Common myeloid progenitor, CD34-positive (primary cell): ENCODE results near the gene WFDC1.

ENCODE experiments used
- CTCF ChIA-PET: fragments of 350-600 bp; sonication (Branson Sonifier 250); formaldehyde crosslinking; loops from one replicate; lab custom pipeline; 2021; ENCODE audit warnings: antibody characterized with exemption; lab: Charles Lee
- POLR2A ChIA-PET: fragments of 350-600 bp; sonication (Branson Sonifier 250); formaldehyde crosslinking; loops from one replicate; lab custom pipeline; 2021; ENCODE audit warnings: antibody characterized with exemption; lab: Charles Lee
- DNase-seq, 3 donors: peaks; one replicate each; pipeline versions ENCODE4 v3.0.0 to v3.0.0-alpha.2; 2013
- H3K27ac ChIP-seq, 2 experiments: 1 replicate in 1 of 2; 2 replicates in 1 of 2; pipeline ENCODE4 v1.7.0; 2013; ENCODE audit warnings: inconsistent platforms in 2 of 2, low read length in 2 of 2, mild to moderate bottlenecking in 2 of 2, low read depth in 1 of 2, moderate library complexity in 1 of 2; ENCODE audit not compliant: severe bottlenecking in 2 of 2, insufficient read depth in 1 of 2, poor library complexity in 1 of 2
- H3K27me3 ChIP-seq, 5 experiments: replicated peaks in 2 of 5; 1 replicate in 3 of 5; 2 replicates in 2 of 5; pipeline versions ENCODE4 v1.6.1 to v1.7.0; 2013; ENCODE audit warnings: low read length in 4 of 5, mild to moderate bottlenecking in 2 of 5, moderate library complexity in 2 of 5, inconsistent platforms in 1 of 5; ENCODE audit not compliant: insufficient read depth in 5 of 5, control insufficient read depth in 4 of 5
- H3K36me3 ChIP-seq, 4 experiments: 1 replicate in 2 of 4; 2 replicates in 2 of 4; pipeline versions ENCODE4 v1.6.1 to v1.7.0; 2013; ENCODE audit warnings: low read length in 3 of 4, control low read depth in 1 of 4, mild to moderate bottlenecking in 1 of 4; ENCODE audit not compliant: control insufficient read depth in 4 of 4, insufficient read depth in 4 of 4
- H3K4me1 ChIP-seq, 4 experiments: 1 replicate in 3 of 4; 2 replicates in 1 of 4; pipeline versions ENCODE4 v1.6.1 to v1.7.1; 2013; ENCODE audit warnings: low read length in 3 of 4, mild to moderate bottlenecking in 3 of 4, control low read depth in 1 of 4, inconsistent platforms in 1 of 4, moderate library complexity in 1 of 4; ENCODE audit not compliant: control insufficient read depth in 4 of 4, insufficient read depth in 4 of 4; ENCODE audit errors: control extremely low read depth in 1 of 4
- H3K4me3 ChIP-seq, 7 experiments: 1 replicate in 4 of 7; 2 replicates in 3 of 7; pipeline versions ENCODE4 v1.5.1 to v1.7.0; 2013; ENCODE audit warnings: mild to moderate bottlenecking in 7 of 7, low read length in 6 of 7, moderate library complexity in 6 of 7, inconsistent platforms in 2 of 7, low read depth in 2 of 7, control low read depth in 1 of 7; ENCODE audit not compliant: insufficient read depth in 4 of 7, control insufficient read depth in 1 of 7; ENCODE audit errors: extremely low read depth in 1 of 7
- H3K9me3 ChIP-seq, 5 experiments: 1 replicate in 4 of 5; 2 replicates in 1 of 5; pipeline versions ENCODE4 v1.6.1 to v1.7.1; 2013; ENCODE audit warnings: low read length in 4 of 5, mild to moderate bottlenecking in 2 of 5, inconsistent platforms in 1 of 5, low read depth in 1 of 5, moderate library complexity in 1 of 5; ENCODE audit not compliant: control insufficient read depth in 4 of 5, insufficient read depth in 2 of 5; ENCODE audit errors: control extremely low read depth in 1 of 5
- WGBS: methylation state at CpG from one replicate; pipeline ENCODE4 v1.1.5; 2013; ENCODE audit not compliant: insufficient coverage; 5-methylcytosine and 5-hydroxymethylcytosine counted together

WFDC1 gene

GRCh38 chr16:84253173-84253572, 41.5 kb upstream of the WFDC1 start:
- WGBS, result 67% methylated on average over 3 of the region's 4 CpGs
- ChIA-PET POLR2A (no interaction called here), CTCF (no interaction called here)
- Histone ChIP-seq H3K27ac (no peak overlapping the region), H3K4me3 (no peak overlapping the region), H3K4me1 (no peaks in the 10 kb centered on the region), H3K9me3 (peaks cover 0 to 6% (median 0%) of the 10 kb centered on the region in 5 experiments), H3K36me3 (no peaks in the 10 kb centered on the region), H3K27me3 (peaks cover 0 to 22% (median 11%) of the 10 kb centered on the region in 5 experiments)
- DNase-seq, result no peak

GRCh38 chr16:84254062-84254461, 40.6 kb upstream of the WFDC1 start:
- CTCF ChIA-PET, result no interaction called here
- no peak for DNase-seq

DNA sequence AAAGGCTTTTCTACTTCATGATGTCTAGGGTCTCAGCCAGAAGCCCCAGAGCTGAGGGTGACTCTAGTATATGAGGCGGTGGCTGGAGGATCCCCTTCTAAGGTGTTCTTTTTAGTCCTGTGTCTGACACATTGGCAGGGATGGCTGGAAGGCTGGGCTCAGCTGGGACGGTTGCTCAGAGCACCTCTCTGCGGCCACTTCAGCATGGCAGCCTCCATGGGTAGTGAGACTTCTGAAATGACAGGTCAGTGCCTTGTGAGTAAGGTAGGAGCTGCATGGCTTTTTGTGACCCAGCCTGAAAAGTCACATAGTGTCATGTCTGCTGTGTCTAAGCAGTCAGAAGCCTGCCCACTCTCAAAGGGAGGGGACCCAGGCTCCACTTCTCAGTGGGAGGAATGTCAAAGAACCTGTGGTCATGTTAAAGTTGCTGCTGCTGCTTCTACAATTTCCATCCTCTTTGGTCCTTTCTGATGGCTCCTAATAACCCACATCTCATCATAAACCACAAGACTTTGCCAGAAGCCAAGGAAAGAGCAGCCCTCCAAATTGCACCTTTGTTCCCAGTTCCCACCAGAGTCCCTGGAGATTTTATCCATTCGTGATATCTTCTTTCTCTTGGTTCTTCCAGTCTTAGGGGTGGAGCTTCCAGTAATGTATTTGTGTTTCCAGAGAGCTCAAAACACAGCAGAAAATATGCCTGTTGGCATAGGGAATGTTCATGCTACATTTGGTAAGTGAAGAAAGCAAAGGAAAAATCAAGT, 39.4 kb upstream of the WFDC1 start:
- POLR2A ChIA-PET, result no interaction called here
- CTCF ChIA-PET, result no interaction called here
- H3K27ac ChIP-seq, result no peak overlapping the region
- H3K9me3 ChIP-seq, result peaks cover 0 to 9% (median 2%) of the 10 kb centered on the region in 5 experiments
- H3K36me3 ChIP-seq, result no peaks in the 10 kb centered on the region
- no peak for DNase-seq
- 92% methylated on average over 2 of the region's 4 CpGs for WGBS
- H3K4me1 ChIP-seq, result no peaks in the 10 kb centered on the region
- H3K27me3 ChIP-seq, result peaks cover 0 to 22% (median 11%) of the 10 kb centered on the region in 5 experiments
- no peak overlapping the region for H3K4me3 ChIP-seq

More at GRCh38 chr16:84254062-84254461, 40.6 kb upstream of the WFDC1 start:
- POLR2A ChIA-PET, result no interaction called here
- H3K36me3 ChIP-seq, result no peaks in the 10 kb centered on the region
- H3K27me3 ChIP-seq, result peaks cover 0 to 26% (median 14%) of the 10 kb centered on the region in 5 experiments
- H3K4me1 ChIP-seq, result no peaks in the 10 kb centered on the region
- 78% methylated on average over 3 of the region's 4 CpGs for WGBS
- H3K4me3 ChIP-seq, result no peak overlapping the region
- H3K9me3 ChIP-seq, result peaks cover 0 to 9% (median 2%) of the 10 kb centered on the region in 5 experiments
- H3K27ac ChIP-seq, result no peak overlapping the region

DNA sequence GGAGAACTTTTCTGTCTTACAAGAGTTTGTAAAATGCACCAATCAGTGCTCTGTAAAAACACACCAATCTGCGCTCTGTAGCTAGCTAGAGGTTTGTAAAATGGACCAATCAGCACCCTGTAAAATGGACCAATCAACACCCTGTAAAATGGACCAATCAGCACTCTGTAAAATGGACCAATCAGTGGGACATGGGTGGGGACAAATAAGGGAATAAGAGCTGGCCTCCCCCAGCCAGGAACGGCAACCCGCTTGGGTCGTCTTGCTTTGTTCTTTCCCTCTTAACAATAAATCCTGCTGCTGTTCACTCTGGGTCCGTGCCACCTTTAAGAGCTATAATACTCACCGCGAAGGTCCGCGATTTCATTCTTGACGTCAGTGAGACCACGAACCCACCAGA, 36.4 kb upstream of the WFDC1 start:
- Histone ChIP-seq H3K4me1 (no peaks in the 10 kb centered on the region), H3K27me3 (peaks cover 0 to 25% (median 10%) of the 10 kb centered on the region in 5 experiments), H3K9me3 (peaks cover 0 to 9% (median 2%) of the 10 kb centered on the region in 5 experiments), H3K27ac (no peak overlapping the region), H3K36me3 (no peaks in the 10 kb centered on the region), H3K4me3 (no peak overlapping the region)
- 91% methylated on average over 11 of the region's 11 CpGs for WGBS
- CTCF ChIA-PET, result interaction anchor here (1.3 kb wide), 1 partner anchor 225 kb away, joined by 3 read pairs; no protein-coding TSS in a partner anchor
- DNase-seq, result no peak
- POLR2A ChIA-PET, result no interaction called here

DNA sequence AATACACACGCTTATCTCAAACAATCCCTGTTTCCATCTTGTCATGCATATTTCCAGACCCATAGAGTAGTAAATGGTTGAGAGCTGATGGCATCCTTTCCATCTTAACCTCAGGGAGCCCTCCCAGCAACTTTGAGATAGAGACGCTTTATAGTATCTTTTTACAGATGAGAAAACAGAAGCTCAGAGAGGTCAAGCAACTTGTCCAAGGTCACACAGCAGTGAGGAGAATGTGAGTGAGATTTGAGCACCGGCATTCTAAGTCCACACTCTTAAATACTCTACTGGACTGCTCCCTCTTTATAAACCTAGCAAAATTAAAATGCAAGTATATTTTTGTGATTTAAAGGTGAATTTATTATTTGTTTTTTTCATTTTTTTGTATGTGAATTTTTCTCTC, 35.0 kb upstream of the WFDC1 start:
- Histone ChIP-seq H3K4me1 (no peaks in the 10 kb centered on the region), H3K27me3 (peaks cover 0 to 25% (median 10%) of the 10 kb centered on the region in 5 experiments), H3K36me3 (no peaks in the 10 kb centered on the region), H3K27ac (no peak overlapping the region), H3K9me3 (peaks cover 0 to 9% (median 2%) of the 10 kb centered on the region in 5 experiments), H3K4me3 (no peak overlapping the region)
- POLR2A ChIA-PET, result interaction anchor here (0.6 kb wide), 2 partner anchors 248 to 1102 kb away, joined by 3 to 6 read pairs; no protein-coding TSS in a partner anchor
- no peak for DNase-seq
- CTCF ChIA-PET, result interaction anchor here (1.3 kb wide), 1 partner anchor 224 kb away, joined by 3 read pairs; no protein-coding TSS in a partner anchor
- no CpG with 5 or more reads among the region's 3 CpGs for WGBS

- Histone ChIP-seq H3K36me3 (no peaks in the 10 kb centered on the region), H3K9me3 (peaks cover 0 to 3% (median 2%) of the 10 kb centered on the region in 5 experiments), H3K27ac (no peak overlapping the region), H3K4me1 (no peaks in the 10 kb centered on the region), H3K4me3 (no peak overlapping the region), H3K27me3 (peaks cover 0 to 19% (median 4%) of the 10 kb centered on the region in 5 experiments)
- WGBS, result 92% methylated on average over 19 of the region's 23 CpGs
- no peak for DNase-seq
- ChIA-PET CTCF (interaction anchor here (1.1 kb wide), 1 partner anchor 16 kb away, joined by 4 read pairs; no protein-coding TSS in a partner anchor), POLR2A (no interaction called here)
Observed at GRCh38 chr16:84260766-84261554, 33.7 kb upstream of the WFDC1 start.
